Stimulated activated CD8-positive, alpha-beta memory T cell treated with anti-CD3 and anti-CD28 coated beads, Interleukin-4, amount 100 ng/mL, for 1 hour (primary cell): ENCODE data around the gene SLC5A3.

Experiments
- DNase-seq, 2 donors: peaks; one replicate each; pipeline ENCODE4 v3.0.0-alpha.2; 2020; ENCODE audit warnings: low read depth in 2 of 2, low spot score in 1 of 2

Gene SLC5A3

GRCh38 chr21:34071683-34072082 lies 1.7 kb upstream of the SLC5A3 start:
- DNase-seq: no peak

DNA sequence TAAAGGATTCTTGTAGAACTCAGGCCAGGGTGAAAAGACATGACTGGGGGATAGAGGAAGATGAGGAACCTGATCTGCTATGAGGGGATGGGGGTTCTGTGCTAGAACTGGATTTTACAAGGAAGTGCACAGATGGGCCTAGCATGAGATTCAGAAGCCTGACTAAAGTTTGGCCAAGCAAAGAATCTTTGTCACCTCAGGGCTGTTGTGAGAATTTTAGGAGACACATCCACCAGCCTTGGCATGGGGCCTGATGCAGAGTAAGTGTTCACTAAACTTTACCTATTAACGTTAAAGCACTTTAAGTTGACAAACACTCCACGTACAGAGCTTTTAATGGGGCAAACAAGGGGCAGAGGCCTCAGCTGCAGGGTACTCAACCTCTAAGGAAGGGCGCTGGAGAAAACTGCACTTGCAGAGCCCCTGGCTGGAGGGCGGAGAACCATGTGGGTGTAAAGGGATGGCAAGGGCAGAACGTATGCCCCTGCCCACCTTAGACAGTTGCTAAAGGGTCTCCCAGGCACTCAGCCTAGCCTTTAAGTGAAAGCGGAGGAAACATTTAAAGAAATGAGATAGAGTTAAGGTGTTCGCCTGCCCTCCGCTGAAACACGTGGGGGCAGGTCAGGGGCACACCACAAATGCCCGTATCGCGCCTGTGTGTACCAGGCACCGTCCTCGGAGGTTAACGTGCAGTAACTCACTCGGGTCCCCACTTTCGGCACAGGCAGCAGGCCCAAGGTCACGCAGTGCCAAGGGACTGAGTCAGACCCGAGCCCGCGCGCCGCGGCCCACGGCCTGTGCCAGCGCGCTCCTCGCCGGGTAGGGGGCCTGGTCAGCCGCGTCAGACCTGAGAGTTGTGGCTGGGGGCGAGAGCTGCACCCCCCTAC lies 990 bp upstream of the SLC5A3 start:
- DNase-seq: no peak

DNA sequence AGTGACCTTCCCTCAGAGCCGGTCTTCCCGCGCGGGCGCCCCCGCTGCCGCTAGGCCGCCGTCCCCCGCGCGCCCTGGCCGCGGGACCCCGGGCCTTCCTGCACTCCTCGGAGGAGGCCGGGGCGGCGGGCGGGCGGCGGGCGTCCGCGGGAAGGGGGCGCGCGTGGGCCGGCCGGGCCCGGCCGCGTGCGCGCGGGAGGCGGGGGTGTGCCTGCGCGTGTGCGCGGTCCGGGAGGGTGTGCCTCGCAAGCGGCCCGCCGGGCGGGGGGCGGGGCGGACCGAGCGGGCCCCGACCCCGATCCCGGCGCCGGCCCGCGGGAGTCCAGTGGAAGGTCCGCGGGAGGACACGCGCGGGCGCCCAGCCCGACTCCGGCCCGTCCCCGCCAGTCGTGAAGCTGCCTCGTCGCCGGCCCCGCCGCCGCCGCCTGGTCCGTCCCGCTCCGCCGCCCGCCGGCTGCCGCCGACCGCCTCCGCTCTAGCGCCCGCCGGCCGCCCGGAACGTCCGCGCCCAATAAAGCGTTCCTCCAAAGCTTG lies 438 bp downstream of the SLC5A3 start:
- peak in 1 of 2 donors; percentile 21 for DNase-seq

DNA sequence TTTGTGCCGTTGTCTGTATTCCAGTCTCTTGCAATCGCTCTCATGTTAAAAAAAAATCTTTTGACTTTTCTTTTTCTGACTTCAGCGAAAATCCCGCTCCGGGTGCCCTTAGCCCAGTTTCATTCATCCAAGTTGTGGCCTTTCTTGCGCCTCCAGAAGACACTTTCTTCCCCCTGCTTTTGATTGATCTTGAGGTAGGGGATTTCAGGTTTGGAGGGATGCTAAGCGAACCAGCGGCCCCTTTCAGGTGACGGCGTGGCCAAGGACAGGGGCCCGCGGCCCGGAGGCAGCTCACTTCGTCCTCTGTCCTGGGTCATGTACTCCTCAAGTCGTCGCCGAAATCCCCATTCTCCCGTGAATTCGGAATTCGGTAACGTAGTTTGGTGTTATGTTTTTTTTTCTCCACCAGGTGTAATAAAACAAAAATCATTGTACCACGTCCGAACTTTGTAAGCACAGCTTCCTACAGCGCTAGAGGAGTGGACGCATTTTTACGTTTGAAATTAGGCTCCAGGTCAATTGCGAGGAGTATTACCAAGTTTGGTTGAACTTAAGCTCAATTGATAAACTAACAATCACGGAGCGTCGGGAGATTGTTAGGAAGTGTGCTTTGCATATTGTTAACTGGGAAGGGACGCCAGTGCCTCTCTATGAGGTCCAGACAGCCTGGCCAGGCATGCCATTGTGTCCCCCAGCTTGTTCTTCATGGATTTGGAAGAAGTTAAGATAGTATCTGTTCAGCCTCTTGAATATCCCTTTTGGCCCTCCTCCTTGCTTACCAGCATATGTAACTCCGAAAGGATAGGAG lies 1.1 kb downstream of the SLC5A3 start:
- no peak for DNase-seq

- DNase-seq: no peak
These were observed 1.7 kb downstream of the SLC5A3 start for GRCh38 chr21:34075091-34075425.

- DNase-seq: no peak
These were observed 2.6 kb downstream of the SLC5A3 start for GRCh38 chr21:34075760-34076660.

- no peak for DNase-seq
These were observed 3.5 kb downstream of the SLC5A3 start for GRCh38 chr21:34076835-34077234.

DNA sequence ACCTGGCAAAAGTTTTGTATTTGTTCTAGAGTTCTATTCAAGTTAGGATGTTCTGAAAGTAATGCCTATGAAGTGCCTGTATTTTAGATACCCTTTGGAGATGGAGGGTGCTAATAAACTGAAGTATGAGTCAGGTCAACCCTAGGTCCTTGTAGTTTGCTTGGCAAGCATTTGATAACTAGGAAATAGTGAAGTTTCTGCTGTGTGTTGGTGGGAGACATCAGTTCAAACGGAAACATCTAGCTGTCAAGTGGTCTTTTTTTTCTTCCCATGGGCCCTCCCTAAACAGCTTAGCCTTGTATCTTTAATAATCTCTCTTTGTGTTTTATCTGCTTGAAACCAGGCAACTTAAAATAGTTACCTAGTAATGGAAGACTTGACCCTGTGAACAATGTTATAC lies 4.5 kb downstream of the SLC5A3 start:
- DNase-seq: no peak

GRCh38 chr21:34078915-34079314 lies 5.5 kb downstream of the SLC5A3 start:
- DNase-seq: peak in 1 of 2 donors; percentile 12

DNA sequence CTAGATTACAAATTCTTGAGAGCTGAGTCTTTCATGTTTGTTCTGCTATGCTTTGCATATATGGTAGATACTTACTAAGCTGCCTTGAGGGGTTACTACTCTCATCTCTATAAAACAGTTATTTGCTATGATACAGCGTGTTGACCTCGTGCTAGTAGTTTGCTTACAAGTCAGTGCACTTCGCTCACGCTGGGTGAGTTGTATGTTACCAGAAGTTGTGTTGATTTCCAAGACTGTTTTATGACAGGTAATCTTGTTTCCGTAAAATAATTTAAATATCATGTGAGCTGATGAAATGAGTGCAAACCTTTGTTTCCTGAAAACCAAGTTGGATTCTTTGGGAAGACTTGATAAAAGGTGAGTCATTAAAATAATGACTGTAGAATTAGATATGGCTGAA lies 7.3 kb downstream of the SLC5A3 start:
- no peak for DNase-seq

DNA sequence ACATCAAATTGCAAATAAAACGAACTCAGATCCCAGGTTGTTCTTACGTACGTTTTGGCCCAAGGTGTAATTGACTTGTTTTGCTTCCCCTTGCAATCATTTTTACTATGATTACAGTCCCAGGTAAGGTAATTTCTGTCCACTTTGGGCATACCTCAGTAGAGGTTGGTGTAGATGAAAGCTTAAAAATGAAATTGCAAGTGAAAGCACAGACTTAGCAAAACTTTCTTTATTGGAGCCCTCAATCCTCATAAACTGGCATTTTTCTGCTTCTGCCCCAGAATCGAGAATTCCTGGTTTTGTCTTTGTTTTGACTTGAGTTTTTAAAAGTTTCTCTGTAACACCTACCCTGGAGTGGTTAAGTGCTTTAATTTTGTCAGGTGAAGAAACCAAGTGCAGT lies 9.4 kb downstream of the SLC5A3 start:
- DNase-seq: no peak

- DNase-seq: no peak
These were observed 10.0 kb downstream of the SLC5A3 start for GRCh38 chr21:34083357-34083756.

DNA sequence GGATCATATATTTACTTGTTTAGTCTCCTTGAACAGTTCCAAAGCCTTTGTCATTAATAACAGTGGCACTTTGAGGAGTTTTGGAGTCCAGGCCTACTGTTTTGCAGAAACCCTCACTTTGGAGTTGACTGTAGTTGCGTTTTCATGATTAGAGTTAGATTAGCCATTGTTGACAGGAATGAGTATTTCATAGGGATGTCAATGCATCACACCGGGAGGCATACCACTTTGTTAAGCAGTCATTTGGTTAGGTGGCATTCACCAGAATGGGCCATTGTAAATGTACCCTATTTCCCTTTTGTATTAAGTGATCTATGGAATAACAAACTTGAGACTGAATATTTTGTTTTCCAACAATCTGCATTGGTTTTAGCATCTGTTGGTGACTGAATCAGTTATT lies 11.8 kb downstream of the SLC5A3 start:
- no peak for DNase-seq

GRCh38 chr21:34086887-34087306 lies 13.5 kb downstream of the SLC5A3 start:
- DNase-seq: no peak

DNA sequence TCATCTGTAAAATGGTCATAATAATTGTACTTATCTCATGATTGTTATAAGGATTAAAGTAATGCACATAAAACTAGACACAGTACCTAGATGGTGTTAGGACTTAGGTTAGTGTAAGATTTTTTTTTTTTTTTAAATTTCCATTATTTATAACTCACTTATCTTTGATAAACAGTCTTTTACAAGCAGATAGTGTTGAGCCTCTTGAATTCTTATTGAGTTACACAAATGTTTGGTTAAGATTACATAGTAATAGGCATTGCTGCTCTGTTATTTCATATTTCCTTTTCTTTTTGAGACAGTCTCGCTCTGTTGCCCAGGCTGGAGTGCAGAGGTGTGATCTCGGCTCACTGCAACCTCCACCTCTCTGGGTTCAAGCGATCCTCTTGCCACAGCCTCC lies 15.4 kb downstream of the SLC5A3 start:
- no peak for DNase-seq

GRCh38 chr21:34091032-34091431 lies 17.7 kb downstream of the SLC5A3 start:
- no peak for DNase-seq

DNA sequence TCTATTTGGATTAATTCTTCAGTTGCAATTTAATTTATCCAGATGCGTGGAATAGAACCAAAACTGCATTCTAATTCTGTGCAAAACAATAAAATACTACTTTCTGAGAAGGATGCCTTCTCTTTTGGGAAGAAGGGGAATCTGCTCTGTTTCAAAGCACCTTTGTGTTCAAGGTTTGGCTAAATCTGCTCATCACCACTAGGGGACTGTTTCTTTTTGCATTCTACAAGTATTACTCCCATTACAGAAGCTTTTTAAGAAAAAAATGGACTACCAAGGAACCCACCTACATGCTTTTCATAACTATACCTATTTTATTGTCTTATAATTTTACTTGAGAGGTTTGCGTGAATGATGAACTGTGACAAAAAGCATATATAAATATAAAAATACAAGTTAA lies 18.2 kb downstream of the SLC5A3 start:
- DNase-seq: no peak

DNA sequence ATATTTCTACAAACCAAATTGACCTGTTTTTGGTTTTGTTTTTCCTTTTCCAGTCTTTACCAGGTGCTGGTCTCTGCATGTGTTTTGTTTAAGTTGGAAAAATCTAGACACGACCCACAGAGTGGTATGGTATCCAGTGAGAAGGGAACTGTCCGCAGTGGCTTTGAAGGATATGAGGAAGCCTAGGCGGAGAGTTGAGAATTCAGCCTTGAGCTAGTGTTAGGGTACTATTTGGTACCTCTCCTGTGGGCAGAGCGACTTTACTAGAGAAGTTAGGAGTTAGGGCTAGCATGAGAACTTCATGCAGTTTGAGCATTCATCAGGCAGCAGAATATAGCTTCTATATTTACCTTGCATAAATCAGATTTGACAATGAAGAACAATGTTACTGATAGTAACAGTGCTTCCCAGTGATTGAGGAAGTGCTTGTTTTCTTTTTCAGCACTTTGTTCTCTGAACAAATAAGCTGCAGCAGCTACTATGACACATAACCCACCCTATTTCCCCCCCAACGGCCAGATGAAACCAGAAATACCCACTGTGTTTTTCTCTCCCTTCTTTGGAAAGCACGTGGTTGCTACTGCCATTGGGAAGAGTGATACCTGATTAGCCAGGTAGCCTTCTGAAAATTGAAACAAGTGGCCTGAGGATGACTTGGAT lies 19.0 kb downstream of the SLC5A3 start:
- no peak for DNase-seq

- DNase-seq: no peak
These were observed 19.7 kb downstream of the SLC5A3 start for GRCh38 chr21:34093083-34093482.

DNA sequence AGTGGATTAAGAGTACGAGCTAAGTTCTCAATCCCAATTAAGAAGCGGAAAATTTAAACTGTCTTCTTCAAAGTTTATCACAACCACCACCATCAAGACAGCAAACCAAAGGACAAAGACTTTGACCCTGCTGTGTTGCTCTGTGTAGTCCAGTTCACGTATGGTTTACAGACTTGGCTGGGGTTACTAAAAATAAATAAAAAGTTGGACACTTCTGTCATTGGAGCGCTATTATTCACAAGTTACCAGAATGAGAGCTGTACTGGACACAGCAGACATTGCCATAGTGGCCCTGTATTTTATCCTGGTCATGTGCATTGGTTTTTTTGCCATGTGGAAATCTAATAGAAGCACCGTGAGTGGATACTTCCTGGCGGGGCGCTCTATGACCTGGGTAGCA lies 21.6 kb downstream of the SLC5A3 start:
- DNase-seq: no peak

GRCh38 chr21:34097442-34097841 lies 24.1 kb downstream of the SLC5A3 start:
- DNase-seq: no peak
